H4 (cell line): ENCODE measurements around the gene BTF3L4. TPM values are rescaled to one million over a fixed set of nuclear protein-coding genes. Genes with fewer than 3 reads are reported as not detected.
"Not testable (repeated sequence)": the region's sequence is repeated elsewhere in the genome, so short reads cannot be mapped to it uniquely, and the experiment has no call there.

Source experiments
- DNase-seq: peaks from one replicate; pipeline ENCODE4 v3.0.0-alpha.2; 2015; ENCODE audit warnings: low spot score
- total RNA-seq: library from RNA; depleted of rRNA; stranded (reverse); fragments of >200 nt; shearing (Covaris generic); gene quantifications from 2 replicates; pipeline ENCODE4 v1.2.3, GENCODE V29; 2014

Gene BTF3L4
- total RNA-seq, 1 experiment from 2014 or later: 158 TPM

- peak; percentile 94 for DNase-seq
Observed at GRCh38 chr1:52055066-52055865, 829 bp upstream of the BTF3L4 start, which contains the start of gene TXNDC12. Gene TXNDC12, minus strand, starts transcription at chr1:52055191. Its CDS starts 95 bp downstream, at chr1:52055096.

GRCh38 chr1:52055866-52056162, 281 bp upstream of the BTF3L4 start:
- no peak for DNase-seq

DNA sequence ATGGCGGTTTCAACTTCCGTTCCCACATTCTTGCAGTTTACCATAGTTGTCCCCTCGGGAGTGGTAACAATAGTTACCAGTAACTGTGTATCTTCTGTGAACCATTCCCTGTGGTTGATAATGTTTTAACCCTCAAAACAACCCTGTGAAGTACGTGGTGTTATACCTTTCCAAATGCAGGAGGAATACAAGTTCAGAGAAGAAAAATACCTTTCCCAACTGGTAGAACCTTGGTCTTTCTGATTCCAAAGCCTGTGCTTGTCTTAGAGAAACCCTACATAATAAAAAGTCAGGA, 789 bp downstream of the BTF3L4 start:
- no peak for DNase-seq

DNA sequence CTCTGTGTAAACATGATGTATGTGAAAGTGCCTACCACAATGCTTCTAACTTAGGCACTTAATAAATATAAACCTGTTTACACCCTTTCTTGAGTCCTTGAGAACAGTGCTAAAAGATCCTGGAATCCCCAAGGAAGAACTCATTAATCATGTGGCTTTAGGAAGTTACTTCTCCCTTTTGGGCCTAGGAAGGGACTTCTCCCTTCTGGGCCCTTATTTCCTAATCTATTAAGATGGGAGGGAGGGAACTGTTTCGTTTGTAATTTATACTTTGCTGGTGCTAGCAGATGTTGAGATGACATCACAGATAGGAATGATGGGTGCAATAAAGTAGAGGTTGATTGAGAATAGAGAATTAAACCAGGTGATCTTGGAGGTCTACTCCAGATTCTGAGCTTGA, 1.2 kb downstream of the BTF3L4 start:
- no peak for DNase-seq

GRCh38 chr1:52057876-52058415, 1.9 kb downstream of the BTF3L4 start:
- DNase-seq: no peak

DNA sequence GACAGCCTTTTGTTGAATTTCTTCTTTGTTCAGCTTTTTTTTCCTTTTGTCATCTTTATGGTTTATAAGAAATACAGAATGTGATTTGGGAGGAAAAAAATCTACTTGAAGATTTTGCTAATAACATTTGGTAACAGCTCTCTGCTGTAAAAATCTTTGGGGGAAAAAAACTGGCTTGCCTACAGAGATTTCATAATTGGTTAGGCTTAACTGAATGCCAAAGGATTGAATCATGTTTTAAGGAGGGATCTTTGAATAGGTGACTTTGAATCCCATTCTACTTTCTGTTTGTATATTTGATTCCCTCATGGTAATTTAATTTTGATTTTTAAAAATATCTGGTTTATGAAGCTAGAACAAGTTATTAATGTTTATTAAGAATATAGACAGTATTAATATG, 3.2 kb downstream of the BTF3L4 start:
- no peak for DNase-seq

DNA sequence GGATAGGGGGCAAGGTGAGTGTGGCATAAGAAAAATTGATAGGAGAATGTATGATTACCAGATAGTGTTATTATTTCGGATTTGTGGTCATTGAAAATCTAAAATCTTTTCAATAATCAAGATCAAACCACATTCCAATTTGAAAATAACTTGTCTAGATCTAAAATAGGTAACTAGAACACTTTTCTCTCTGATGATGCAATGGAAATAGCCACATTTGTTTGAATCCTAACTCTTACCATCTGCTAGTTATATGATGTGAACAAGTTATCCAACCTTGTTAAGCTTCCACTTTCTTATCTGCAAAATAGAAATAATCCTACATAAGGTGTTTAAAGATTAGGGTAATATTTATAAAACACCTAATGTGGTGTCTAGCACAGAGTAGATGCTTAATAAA, 3.8 kb downstream of the BTF3L4 start:
- DNase-seq: no peak

DNA sequence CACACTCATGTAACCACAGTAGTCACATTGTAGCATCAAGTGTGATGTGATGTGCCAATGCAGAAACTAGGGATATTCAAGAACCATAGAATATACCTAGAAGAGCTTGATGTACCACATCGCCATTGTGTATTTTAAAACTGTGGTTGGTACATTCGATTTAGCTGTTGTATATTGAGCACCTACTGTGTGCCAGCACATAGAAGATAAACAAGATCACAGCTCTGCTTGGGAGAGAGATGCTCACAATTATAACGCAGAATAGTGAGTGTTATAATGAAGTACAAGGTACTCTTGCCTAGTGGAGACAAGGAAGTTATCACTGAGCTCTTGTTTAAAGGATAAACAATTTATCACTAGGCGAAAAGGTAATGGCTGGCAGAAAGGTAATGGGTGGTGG, 4.7 kb downstream of the BTF3L4 start:
- DNase-seq: no peak

DNA sequence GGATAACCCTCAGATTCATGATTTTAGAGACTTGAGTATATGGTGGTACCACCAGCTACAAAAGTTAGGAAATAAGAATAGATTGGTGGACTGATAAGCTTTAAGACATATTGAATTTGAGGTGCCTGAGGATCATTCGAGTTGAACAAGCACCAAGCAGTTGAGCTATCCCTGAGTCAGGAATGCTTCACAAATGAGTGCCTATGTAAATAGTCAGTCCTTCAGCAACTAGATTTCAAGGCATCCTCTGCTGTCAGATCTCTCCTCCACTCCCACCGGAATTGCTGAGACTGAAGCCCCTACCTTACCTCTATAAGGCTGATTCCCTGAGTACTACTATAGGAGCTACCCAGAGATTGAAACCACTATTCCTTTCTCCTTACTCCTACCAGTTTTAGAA, 7.1 kb downstream of the BTF3L4 start:
- no peak for DNase-seq

DNA sequence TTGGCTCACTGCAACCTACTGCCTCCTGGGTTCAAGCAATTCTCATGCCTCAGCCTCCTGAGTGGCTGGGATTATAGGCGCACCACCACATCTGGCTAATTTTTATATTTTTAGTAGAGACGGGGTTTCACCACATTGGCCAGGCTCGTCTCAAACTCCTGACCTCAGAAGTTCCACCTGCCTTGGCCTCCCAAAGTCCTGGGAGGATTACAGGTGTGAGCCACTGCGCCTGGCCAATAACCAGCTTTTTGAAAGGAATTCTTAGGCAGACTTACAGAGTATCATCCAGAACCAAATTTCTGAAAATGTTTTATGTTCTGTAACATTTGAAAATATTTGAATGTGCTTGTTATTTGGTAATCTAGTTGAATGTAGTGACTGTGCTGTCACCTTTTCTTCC, 14.6 kb downstream of the BTF3L4 start:
- no peak for DNase-seq

- no peak for DNase-seq
Observed at GRCh38 chr1:52072291-52072690, 16.2 kb downstream of the BTF3L4 start.

DNA sequence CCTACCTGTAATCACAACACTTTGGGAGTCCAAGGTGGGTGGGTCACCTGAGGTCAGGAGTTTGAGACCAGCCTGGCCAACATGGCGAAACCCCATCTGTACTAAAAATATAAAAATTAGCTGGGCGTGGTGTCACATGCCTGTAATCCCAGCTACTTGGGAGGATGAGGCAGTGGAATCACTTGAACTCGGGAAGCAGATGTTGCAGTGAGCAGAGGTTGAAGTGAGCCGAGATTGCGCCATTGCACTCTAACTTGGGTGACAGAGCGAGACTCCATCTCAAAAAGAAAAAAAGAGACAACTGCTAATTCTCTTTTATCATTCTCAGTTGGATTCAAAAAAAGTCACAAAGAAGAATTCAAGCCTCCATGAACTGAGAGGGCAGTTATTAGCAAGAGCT, 21.2 kb downstream of the BTF3L4 start:
- not testable (repeated sequence) for DNase-seq

DNA sequence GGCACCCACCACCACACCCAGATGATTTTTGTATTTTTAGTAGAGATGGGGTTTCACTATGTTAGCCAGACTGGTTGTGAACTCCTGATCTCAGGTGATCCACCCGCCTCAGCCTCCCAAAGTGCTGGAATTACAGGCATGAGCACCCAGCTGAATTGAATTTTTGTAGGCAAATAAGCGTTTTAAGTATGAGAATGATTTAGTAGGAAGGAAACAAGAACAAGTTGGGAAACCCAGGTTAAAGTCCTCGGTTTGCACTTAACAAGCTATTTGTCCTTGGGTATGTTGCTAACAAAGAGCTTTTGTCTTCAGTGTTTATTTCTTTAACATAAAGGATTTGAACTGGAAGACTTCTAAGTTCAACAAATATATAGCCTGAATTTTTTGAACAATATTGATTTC, 23.9 kb downstream of the BTF3L4 start:
- DNase-seq: no peak

DNA sequence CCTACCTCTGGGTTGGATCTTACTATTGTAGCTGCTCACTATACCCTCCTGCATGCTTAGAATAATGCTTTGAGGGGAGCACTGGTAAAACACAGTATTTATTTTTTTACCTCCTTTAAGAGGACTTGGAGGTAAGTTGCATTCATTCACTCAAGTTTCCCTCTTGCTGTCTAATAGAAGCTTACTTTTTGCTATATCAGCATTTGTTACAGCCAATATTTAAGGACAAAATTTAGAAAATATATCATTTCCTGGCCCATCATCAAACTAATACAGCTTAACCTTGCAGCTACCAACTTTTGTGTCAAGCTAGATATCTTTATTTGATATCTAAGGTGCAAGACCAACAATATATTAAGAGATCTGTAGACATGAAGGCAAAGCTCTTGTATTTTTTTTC, 31.8 kb downstream of the BTF3L4 start:
- not testable (repeated sequence) for DNase-seq

DNA sequence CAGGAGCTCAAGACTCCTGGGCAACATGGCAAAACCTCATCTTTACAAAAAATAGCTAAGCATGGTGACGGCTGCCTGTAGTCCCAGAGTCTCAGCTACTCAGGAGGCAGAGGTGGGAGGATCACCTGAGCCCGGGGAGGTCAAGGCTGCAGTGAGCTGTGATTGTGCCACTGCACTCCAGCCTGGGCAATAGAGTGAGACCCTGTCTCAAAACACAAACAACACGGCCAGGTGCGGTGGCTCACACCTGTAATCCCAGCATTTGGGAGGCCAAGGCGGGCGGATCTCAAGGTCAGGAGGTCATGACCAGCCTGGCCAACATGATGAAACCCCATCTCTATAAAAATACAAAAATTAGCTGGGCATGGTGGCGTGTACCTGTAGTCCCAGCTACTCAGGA, 38.2 kb downstream of the BTF3L4 start:
- not testable (repeated sequence) for DNase-seq

GRCh38 chr1:52096216-52096615, 40.1 kb downstream of the BTF3L4 start:
- no peak for DNase-seq

- DNase-seq: no peak
Observed at GRCh38 chr1:52098139-52098871, 42.2 kb downstream of the BTF3L4 start.

DNA sequence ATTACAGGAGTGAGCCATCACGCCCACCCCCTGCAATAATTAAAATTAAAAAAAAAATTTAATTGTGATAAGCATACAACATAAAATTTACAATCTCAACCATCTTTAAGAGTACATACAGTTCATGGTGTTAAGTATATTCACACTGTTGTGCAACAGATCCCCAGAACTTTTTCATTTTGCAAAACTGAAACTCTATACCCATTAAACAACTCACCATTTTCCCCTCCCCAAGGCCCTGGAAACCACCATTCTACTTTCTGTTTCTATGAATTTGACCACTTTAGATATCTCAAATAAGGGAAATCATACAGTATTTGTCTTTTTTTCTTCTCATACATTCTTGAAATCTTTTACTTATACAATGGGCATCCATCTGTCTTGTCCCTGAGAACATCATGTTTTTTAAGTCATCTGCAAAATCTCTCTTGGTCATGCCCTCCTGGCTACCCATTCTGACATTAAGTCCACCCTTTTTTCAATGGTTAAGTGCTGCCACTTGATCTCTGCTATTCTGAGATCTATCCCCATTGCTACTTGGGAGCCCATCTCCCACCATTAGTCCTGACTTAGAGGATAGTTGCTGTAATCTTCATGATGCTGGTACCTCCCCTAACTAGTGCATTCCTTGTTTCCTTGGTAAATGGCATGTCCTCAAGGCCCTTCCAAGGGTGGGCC, 46.4 kb downstream of the BTF3L4 start:
- no peak for DNase-seq

GRCh38 chr1:52111492-52111891, 55.4 kb downstream of the BTF3L4 start:
- no peak for DNase-seq

GRCh38 chr1:52112489-52112888, 56.4 kb downstream of the BTF3L4 start:
- DNase-seq: no peak

- no peak for DNase-seq
Observed at GRCh38 chr1:52119301-52120079, 63.4 kb downstream of the BTF3L4 start.

DNA sequence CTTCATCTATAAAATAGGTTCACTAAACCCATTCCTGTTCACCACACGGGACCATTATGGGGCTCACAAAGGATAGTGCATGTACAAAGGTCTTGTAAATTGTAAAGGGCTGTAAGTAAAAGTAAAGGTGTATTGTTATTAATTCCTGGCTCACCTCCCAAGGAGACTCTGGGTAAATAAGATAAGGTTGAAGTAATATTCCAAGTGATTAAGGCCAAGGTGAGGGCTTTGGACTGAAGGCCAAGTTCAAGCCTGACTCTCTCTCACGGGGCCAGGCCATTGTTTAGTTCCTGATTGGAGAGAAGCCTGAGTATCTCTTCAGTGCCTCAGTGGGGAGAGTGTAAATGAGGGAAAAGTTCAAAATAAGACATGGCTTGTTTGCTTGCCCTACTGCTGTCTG, 66.3 kb downstream of the BTF3L4 start:
- no peak for DNase-seq
